ENCODE results near the gene AP2A1.

Gene AP2A1

DNA sequence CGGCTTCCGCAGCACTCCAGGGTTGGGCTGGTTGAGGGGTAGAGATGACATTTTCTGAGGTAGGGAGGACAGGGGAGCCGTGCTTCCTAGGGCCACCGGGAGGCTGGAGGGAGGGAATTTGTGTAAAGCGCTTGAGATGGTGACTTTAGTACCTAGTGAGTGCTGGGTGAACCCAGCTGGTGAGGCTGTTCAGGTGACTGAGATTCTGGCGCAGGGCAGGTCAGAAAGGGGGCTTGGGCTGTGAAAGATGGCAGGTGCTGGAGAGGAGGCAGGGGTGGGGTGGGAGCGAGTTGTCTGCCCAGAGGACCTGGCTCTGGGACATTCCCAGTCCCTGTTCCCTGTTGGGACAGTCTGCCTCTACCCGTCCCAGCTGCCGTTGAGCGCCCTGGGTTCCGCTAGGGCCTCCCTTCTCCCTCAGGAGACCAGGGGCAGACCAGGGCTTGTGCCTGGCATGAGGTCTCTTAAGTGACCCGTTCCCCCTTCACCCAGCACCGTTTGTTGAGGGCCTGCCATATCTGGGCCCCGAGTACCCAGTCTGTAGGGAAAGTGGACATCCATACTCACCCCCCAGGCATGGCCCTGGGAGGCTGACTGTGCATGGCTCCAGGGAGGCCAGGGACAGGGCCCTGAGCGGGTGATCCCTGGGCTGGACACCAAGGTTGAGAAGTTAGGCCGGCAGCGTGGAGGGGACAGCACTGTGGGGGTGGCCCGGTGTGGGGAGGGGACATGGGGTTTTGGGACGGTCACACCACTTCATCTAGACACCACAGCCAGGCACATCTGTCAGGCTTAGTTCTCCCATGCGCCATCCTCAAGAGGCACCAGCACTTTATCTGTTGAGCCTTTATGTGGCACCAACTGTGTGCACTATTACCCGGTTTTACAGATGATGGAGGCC lies 89.1 kb downstream of the AP2A1 start:
- DNase-seq (ENCODE audit: low read depth in 2 of 2) = no peak

DNA sequence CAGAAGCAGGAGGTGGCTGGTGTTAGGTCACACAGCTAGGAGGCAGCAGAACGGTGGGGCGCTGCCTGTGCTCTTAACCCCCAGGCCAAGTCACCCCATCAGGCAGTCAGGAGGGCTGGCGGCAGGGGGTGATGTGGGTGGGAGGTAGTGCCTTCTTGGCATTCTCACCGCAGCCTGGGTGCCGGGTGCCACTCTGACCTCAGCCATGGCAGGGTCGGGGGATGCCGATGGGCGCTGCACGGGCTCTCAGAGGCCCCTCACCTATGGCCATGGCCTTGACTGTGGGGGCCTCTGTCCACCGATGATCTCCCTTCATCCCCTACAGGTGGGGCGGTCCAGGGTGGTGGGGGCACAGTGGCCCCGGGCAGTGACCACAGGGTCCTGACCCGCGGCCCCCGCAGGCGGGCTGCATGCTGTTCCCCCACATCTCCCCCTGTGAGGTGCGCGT lies 89.8 kb downstream of the AP2A1 start:
- no peak for DNase-seq (ENCODE audit: low read depth in 2 of 2)

Data from stimulated activated CD4-positive, alpha-beta T cell treated with anti-CD3 and anti-CD28 coated beads, Interleukin-12 subunit alpha, Interleukin-12 subunit beta, amount 100 ng/mL, for 24 hours (primary cell).